Progenitor cell of endocrine pancreas (in vitro differentiated cells): Measurements from ENCODE around the gene ETF1. TPM values are rescaled to one million over a fixed set of nuclear protein-coding genes. Genes with fewer than 3 reads are reported as not detected.

Source experiments
- DNase-seq: peaks from one replicate; pipeline ENCODE4 v3.0.0; 2021; ENCODE audit warnings: low spot score; ENCODE audit not compliant: unreplicated experiment
- H3K27ac Mint-ChIP-seq: 2 replicates; pipeline ENCODE4 v1.8.0; 2021; ENCODE audit warnings: mild to moderate bottlenecking, moderate library complexity, mixed read lengths
- H3K27me3 Mint-ChIP-seq: 2 replicates; pipeline ENCODE4 v1.8.0; 2021; ENCODE audit warnings: mixed read lengths
- H3K36me3 Mint-ChIP-seq: 2 replicates; pipeline ENCODE4 v1.8.0; 2022; ENCODE audit warnings: mixed read lengths; ENCODE audit not compliant: insufficient read depth
- H3K4me1 Mint-ChIP-seq: 2 replicates; pipeline ENCODE4 v1.8.0; 2021; ENCODE audit warnings: low read depth, mixed read lengths
- H3K4me3 Mint-ChIP-seq: 2 replicates; pipeline ENCODE4 v1.8.0; 2021; ENCODE audit warnings: low read depth, mild to moderate bottlenecking, moderate library complexity, mixed read lengths
- H3K9me3 Mint-ChIP-seq: 2 replicates; pipeline ENCODE4 v1.8.0; 2021; ENCODE audit warnings: low read depth, mixed read lengths
- CTCF ChIP-seq: fragments of 200-600 bp; sonication (generic); IDR thresholded peaks from one replicate; pipeline ENCODE4 v1.5.0; 2021; ENCODE audit warnings: antibody characterized with exemption, mild to moderate bottlenecking; ENCODE audit not compliant: unreplicated experiment
- total RNA-seq: library from RNA; stranded (reverse); gene quantifications from 2 replicates; pipeline ENCODE4 v1.2.1, GENCODE V29; 2021

ETF1 gene
- total RNA-seq, 1 donor from 2014 or later = 73.1 TPM

GRCh38 chr5:138492560-138493045, 50.4 kb downstream of the ETF1 start:
- DNase-seq = no peak
- H3K27ac Mint-ChIP-seq = peak overlapping the region; percentile 91

GRCh38 chr5:138491669-138492559, 51.1 kb downstream of the ETF1 start:
- Mint-ChIP-seq H3K4me1 (peaks cover 17% of the 10 kb centered on the region), H3K27me3 (peaks cover 23% of the 10 kb centered on the region), H3K4me3 (peak overlapping the region; percentile 79), H3K27ac (peak overlapping the region; percentile 91), H3K9me3 (no peaks in the 10 kb centered on the region), H3K36me3 (no peaks in the 10 kb centered on the region)
- peak; percentile 34 for DNase-seq
- TF ChIP-seq CTCF = no peak

More at GRCh38 chr5:138492560-138493045, 50.4 kb downstream of the ETF1 start:
- H3K36me3 Mint-ChIP-seq = no peaks in the 10 kb centered on the region
- peak overlapping the region; percentile 79 for H3K4me3 Mint-ChIP-seq
- H3K27me3 Mint-ChIP-seq = peaks cover 23% of the 10 kb centered on the region
- no peak for TF ChIP-seq CTCF
- H3K4me1 Mint-ChIP-seq = peaks cover 17% of the 10 kb centered on the region
- no peaks in the 10 kb centered on the region for H3K9me3 Mint-ChIP-seq

DNA sequence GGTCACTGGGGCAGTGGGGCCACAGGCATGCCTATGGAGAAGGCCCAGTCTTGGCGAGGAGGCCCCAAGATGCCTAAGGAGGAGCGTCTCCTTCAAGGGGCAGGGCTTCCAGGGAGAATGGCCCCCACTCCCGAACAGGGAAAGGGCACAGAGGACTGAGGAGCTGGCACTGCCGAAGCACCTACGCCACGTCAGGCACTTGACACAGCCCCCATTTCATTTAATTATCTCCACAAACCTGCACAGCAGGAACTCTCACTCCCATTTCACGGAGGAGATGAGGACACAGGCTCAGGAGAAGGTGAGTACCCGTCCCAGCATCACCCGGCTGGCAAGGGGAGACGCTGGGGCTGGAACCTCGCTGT, 51.8 kb downstream of the ETF1 start:
- peaks cover 23% of the 10 kb centered on the region for H3K27me3 Mint-ChIP-seq
- no peak overlapping the region for H3K27ac Mint-ChIP-seq
- no peak for TF ChIP-seq CTCF
- H3K36me3 Mint-ChIP-seq = no peaks in the 10 kb centered on the region
- peak overlapping the region; percentile 44 for H3K4me3 Mint-ChIP-seq
- DNase-seq = no peak
- no peaks in the 10 kb centered on the region for H3K9me3 Mint-ChIP-seq
- H3K4me1 Mint-ChIP-seq = peaks cover 17% of the 10 kb centered on the region

- Mint-ChIP-seq H3K4me3 (peak overlapping the region; percentile 19), H3K9me3 (no peaks in the 10 kb centered on the region), H3K27ac (no peak overlapping the region), H3K36me3 (no peaks in the 10 kb centered on the region), H3K4me1 (peaks cover 17% of the 10 kb centered on the region), H3K27me3 (peaks cover 23% of the 10 kb centered on the region)
- no peak for DNase-seq
- no peak for TF ChIP-seq CTCF
Observed at GRCh38 chr5:138490648-138491283, 52.3 kb downstream of the ETF1 start.

DNA sequence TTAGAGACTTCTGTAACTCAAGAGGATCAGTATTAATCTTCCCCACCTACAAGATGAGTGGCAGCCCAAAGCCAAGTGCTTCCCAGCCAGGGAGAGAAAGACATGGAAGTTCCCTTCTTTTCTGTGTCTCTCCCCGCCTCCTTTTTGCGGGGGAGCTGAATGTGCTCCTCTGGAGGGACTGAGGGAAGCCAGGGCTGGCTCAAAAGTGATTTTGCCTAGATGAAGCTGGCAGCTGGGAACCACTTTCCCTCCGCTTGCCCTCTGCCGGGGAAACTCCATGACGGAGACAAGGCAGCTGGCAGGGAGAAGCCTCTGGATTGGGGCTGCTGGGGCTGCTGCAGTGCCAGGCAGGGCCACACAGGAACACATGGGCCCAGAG, 53.4 kb downstream of the ETF1 start:
- TF ChIP-seq CTCF = no peak
- Mint-ChIP-seq H3K4me1 (peaks cover 17% of the 10 kb centered on the region), H3K36me3 (no peaks in the 10 kb centered on the region), H3K27ac (no peak overlapping the region), H3K4me3 (no peak overlapping the region), H3K9me3 (no peaks in the 10 kb centered on the region), H3K27me3 (peaks cover 23% of the 10 kb centered on the region)
- DNase-seq = no peak
